ENCODE measurements around the gene P2RY4. TPM values are rescaled to one million over a fixed set of nuclear protein-coding genes. Genes with fewer than 3 reads are reported as not detected.
A peak's percentile ranks its signal among the peaks of the same experiment; 100 is the strongest.

P2RY4 gene
- total RNA-seq (2012; rRNA removed), result not detected in 2 replicates
- 0.14 and 0.20 TPM in 2 replicates for polyA plus RNA-seq (2012; rRNA removed)
- polyA plus RNA-seq (2012; cell fraction: cytosol; rRNA removed), result not detected in 2 replicates
- 0.34 and 1.2 TPM in 2 replicates for polyA plus RNA-seq (2012; cell fraction: nucleus; rRNA removed; ENCODE audit: low replicate concordance)
- percentile 35 among the genes with signal in this experiment for Bru-seq, nascent RNA
- percentile 41 among the genes with signal in this experiment for BruChase-seq, experiment 1, labeled RNA remaining after a 6-hour chase
- percentile 45 among the genes with signal in this experiment for BruChase-seq, experiment 2, labeled RNA remaining after a 2-hour chase
- long read RNA-seq, result 0 reads

DNA sequence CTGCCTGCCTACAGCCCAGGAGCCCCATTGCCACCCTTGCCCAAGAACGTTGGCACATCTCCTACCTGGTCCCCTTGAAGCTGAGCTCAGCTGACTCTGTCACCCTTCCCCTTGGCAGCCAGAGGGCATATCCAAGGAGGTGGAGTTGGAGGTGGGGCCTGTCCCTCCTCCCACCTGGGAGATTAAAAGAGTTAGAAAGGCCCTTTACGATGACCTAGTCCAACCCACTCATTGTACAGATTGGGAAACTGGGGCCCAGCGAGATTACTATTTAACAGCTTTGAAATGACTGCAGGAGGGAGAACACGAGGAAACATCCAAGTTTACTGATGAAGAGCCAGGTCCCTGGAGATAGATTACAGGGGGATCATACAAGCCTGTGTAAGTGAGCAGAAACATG lies at the start of gene P2RY4:
P2RY4 (minus strand) TSS at position 101 of the 400 bp plus-strand sequence. CDS start 580 bp downstream, outside the sequence.
- no peaks in the 10 kb centered on the region for H4K20me1 ChIP-seq (ENCODE audit: insufficient read depth, low read length)
- no peak within 1 kb of the TSS for H2BK5ac ChIP-seq (ENCODE audit: low read depth, low read length, poor library complexity, severe bottlenecking)
- H3K56ac ChIP-seq (ENCODE audit: extremely low read depth, insufficient read depth, low read length), result no peak within 1 kb of the TSS
- H4K5ac ChIP-seq (ENCODE audit: low read depth, low read length), result no peak within 1 kb of the TSS
- no peak within 1 kb of the TSS for H3K4me2 ChIP-seq (ENCODE audit: low read depth, low read length)
- no peak for DNase-seq
- in situ Hi-C loops (cut with MboI; ENCODE audit: low sequenced_read_pairs), result no loop called here
- H2AFZ ChIP-seq (replicated peaks; ENCODE audit: low read length, poor library complexity), result peak within 1 kb of the TSS; percentile 43
- H3K79me1 ChIP-seq (ENCODE audit: low read depth in 1 of 2, low read length in 2 of 2), result no peaks in the 10 kb centered on the region
- H3K36me3 ChIP-seq (ENCODE audit: control insufficient read depth, insufficient read depth, low read length), result no peaks in the 10 kb centered on the region
- peaks cover 9% of the 10 kb centered on the region for H3K27me3 ChIP-seq (ENCODE audit: control insufficient read depth, insufficient read depth, low read length)
- no TSS peak for BruUV-seq (replicated peaks)
- H3K23ac ChIP-seq (ENCODE audit: low read depth, low read length), result no peak within 1 kb of the TSS
- H3K27ac ChIP-seq (ENCODE audit: insufficient read depth, low read length), result no peak within 1 kb of the TSS
- no peak within 1 kb of the TSS for H3K18ac ChIP-seq (ENCODE audit: low read depth, low read length)
- CTCF ChIA-PET, result interaction anchor here (0.6 kb wide), 1 partner anchor 785 kb away, joined by 3 read pairs; no protein-coding TSS in a partner anchor
- no CpG with 5 or more reads among the region's 4 CpGs for WGBS, 2 experiments (ENCODE audit: extremely low coverage in 2 of 2, insufficient read length in 1 of 2)
- no peak within 1 kb of the TSS for H3K14ac ChIP-seq (replicated peaks; ENCODE audit: low read depth, low read length)
- no peak within 1 kb of the TSS for H2BK120ac ChIP-seq (ENCODE audit: low read depth, low read length)
- dilution Hi-C loops (cut with HindIII; ENCODE audit: low sequenced_read_pairs, unreplicated experiment), result no loop called here
- no peak within 1 kb of the TSS for H3K4ac ChIP-seq (ENCODE audit: low read depth, low read length)
- H3K9ac ChIP-seq (ENCODE audit: low read depth, low read length), result no peak within 1 kb of the TSS
- H4K8ac ChIP-seq (ENCODE audit: low read depth in 2 of 2, low read length in 2 of 2), result no peak within 1 kb of the TSS
- no peaks in the 10 kb centered on the region for H3K9me1 ChIP-seq (ENCODE audit: insufficient read depth, low read length)
- no peak within 1 kb of the TSS for H2AK5ac ChIP-seq (ENCODE audit: low read depth, low read length)
- POLR2A ChIA-PET (ENCODE audit: unreplicated experiment), result interaction anchor here (0.6 kb wide), 1 partner anchor 179 kb away, joined by 3 read pairs; no protein-coding TSS in a partner anchor
- intact Hi-C loops (cut with micrococcal nuclease), result no loop called here
- H3K9me3 ChIP-seq (ENCODE audit: control insufficient read depth, insufficient read depth, low read length), result no peaks in the 10 kb centered on the region
- no peak for ATAC-seq (ENCODE audit: low read depth)
- no peak within 1 kb of the TSS for H2AK9ac ChIP-seq (replicated peaks; ENCODE audit: low read depth, low read length, poor library complexity)
- H3K4me1 ChIP-seq (ENCODE audit: control insufficient read depth, insufficient read depth, low read length), result no peaks in the 10 kb centered on the region
- H2BK15ac ChIP-seq (ENCODE audit: low read depth, low read length), result no peak within 1 kb of the TSS
- H4K91ac ChIP-seq (ENCODE audit: insufficient read depth, low read depth, low read length), result no peak within 1 kb of the TSS
- H3K4me3 ChIP-seq (ENCODE audit: insufficient read depth, low read depth, low read length), result no peak within 1 kb of the TSS
- TF ChIP-seq SMC3 (IDR thresholded peaks at IDR 0.05; ENCODE audit: low read depth, low read length) (no peak), CEBPB (IDR thresholded peaks at IDR 0.05; ENCODE audit: low read depth, low read length) (no peak), RCOR1 (IDR thresholded peaks at IDR 0.05; ENCODE audit: insufficient replicate concordance, low read length) (no peak), FOS (IDR thresholded peaks at IDR 0.05; ENCODE audit: low read depth, low read length) (no peak), MAZ (IDR thresholded peaks at IDR 0.05; ENCODE audit: borderline replicate concordance, low read depth, low read length) (no peak), CHD1 (IDR thresholded peaks at IDR 0.05; ENCODE audit: low read depth, low read length) (no peak), NFE2L2 (IDR thresholded peaks at IDR 0.05; ENCODE audit: low read depth, low read length) (no peak), RAD21 (IDR thresholded peaks at IDR 0.05; ENCODE audit: low read length) (no peak)
- TF ChIP-seq, protein P1, sequence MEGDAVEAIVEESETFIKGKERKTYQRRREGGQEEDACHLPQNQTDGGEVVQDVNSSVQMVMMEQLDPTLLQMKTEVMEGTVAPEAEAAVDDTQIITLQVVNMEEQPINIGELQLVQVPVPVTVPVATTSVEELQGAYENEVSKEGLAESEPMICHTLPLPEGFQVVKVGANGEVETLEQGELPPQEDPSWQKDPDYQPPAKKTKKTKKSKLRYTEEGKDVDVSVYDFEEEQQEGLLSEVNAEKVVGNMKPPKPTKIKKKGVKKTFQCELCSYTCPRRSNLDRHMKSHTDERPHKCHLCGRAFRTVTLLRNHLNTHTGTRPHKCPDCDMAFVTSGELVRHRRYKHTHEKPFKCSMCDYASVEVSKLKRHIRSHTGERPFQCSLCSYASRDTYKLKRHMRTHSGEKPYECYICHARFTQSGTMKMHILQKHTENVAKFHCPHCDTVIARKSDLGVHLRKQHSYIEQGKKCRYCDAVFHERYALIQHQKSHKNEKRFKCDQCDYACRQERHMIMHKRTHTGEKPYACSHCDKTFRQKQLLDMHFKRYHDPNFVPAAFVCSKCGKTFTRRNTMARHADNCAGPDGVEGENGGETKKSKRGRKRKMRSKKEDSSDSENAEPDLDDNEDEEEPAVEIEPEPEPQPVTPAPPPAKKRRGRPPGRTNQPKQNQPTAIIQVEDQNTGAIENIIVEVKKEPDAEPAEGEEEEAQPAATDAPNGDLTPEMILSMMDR (conservative IDR thresholded peaks at IDR 0.05; ENCODE audit: low read depth, low read length), result no peak
- no peak within 1 kb of the TSS for H2BK20ac ChIP-seq (ENCODE audit: low read depth, low read length)

Measured in IMR-90 (cell line).